HepG2 (cell line): ENCODE measurements around the gene LRRC42. TPM values are rescaled to one million over a fixed set of nuclear protein-coding genes. Genes with fewer than 3 reads are reported as not detected.

Experiments
- ATRX ChIP-seq: sonication (generic); formaldehyde crosslinking; IDR thresholded peaks from 2 replicates; pipeline ENCODE4 v1.4.0; 2020; ENCODE audit warnings: missing genetic modification reagents, borderline replicate concordance
- CEBPG ChIP-seq: IDR thresholded peaks from 2 replicates; pipeline ENCODE4 v1.6.1; 2016
- FOXA1 ChIP-seq, 2 experiments: fragments of 450-650 bp in 1 of 2; sonication (generic) in 1 of 2; formaldehyde crosslinking in 1 of 2; IDR thresholded peaks; 2 replicates each; pipeline versions ENCODE4 v1.4.0 to v1.6.1; 2016 to 2020; ENCODE audit warnings: missing genetic modification reagents in 1 of 2
- POLR2AphosphoS2 ChIP-seq: IDR thresholded peaks from 2 replicates; pipeline ENCODE4 v1.6.1; 2011; ENCODE audit warnings: low read depth, low read length, improper control_type of control experiment
- STAT6 ChIP-seq: sonication (generic); formaldehyde crosslinking; IDR thresholded peaks from 2 replicates; pipeline ENCODE4 v1.4.0; 2020; ENCODE audit warnings: missing genetic modification reagents, mild to moderate bottlenecking, borderline replicate concordance
- TEAD3 ChIP-seq: optimal IDR thresholded peaks from 2 replicates; pipeline ENCODE3; 2016; ENCODE audit warnings: borderline replicate concordance
- TERF1 ChIP-seq: sonication (generic); formaldehyde crosslinking; IDR thresholded peaks from 2 replicates; pipeline ENCODE4 v1.8.0; 2022; ENCODE audit warnings: mild to moderate bottlenecking, missing genetic modification reagents, moderate library complexity
- TGIF2 ChIP-seq: IDR thresholded peaks from 2 replicates; pipeline ENCODE4 v1.6.1; 2016; ENCODE audit warnings: control low read depth, missing compliant biosample characterization
- ZBTB14 ChIP-seq: sonication (generic); formaldehyde crosslinking; IDR thresholded peaks from 2 replicates; pipeline ENCODE4 v1.4.0; 2020; ENCODE audit warnings: missing genetic modification reagents
- ZBTB46 ChIP-seq: sonication (generic); formaldehyde crosslinking; IDR thresholded peaks from 2 replicates; pipeline ENCODE4 v1.4.0; 2020; ENCODE audit warnings: mild to moderate bottlenecking, missing genetic modification reagents, borderline replicate concordance
- ZNF142 ChIP-seq: sonication (generic); formaldehyde crosslinking; IDR thresholded peaks from 2 replicates; pipeline ENCODE4 v1.4.0; 2020; ENCODE audit warnings: missing genetic modification reagents
- ZNF317 ChIP-seq: sonication (generic); formaldehyde crosslinking; IDR thresholded peaks from 2 replicates; pipeline ENCODE4 v1.5.0; 2020; ENCODE audit warnings: mild to moderate bottlenecking, missing genetic modification reagents
- ZNF549 ChIP-seq: sonication (generic); formaldehyde crosslinking; IDR thresholded peaks from 2 replicates; pipeline ENCODE4 v1.5.0; 2020; ENCODE audit warnings: missing genetic modification reagents
- ZNF704 ChIP-seq: sonication (generic); formaldehyde crosslinking; IDR thresholded peaks from 2 replicates; pipeline ENCODE4 v1.8.1; 2023; ENCODE audit warnings: mild to moderate bottlenecking, inconsistent platforms, moderate library complexity, missing genetic modification reagents, borderline replicate concordance
- polyA plus RNA-seq, 8 experiments: library from polyadenylated mRNA; depleted of rRNA in 3 of 8; stranded (reverse) in 7 of 8; unstranded in 1 of 8; fragments of >200 nt; fragmentation: Illumina TruSeq in 4 of 8; extraction: Trizol in 4 of 8; gene quantifications; 2 replicates each; pipeline versions ENCODE4 v1.2.1 to v1.2.3, GENCODE V29; 2011 to 2016; ENCODE audit warnings: low read depth in 4 of 8, missing spikeins in 1 of 8, mixed read lengths in 1 of 8; ENCODE audit not compliant: insufficient read depth in 1 of 8
- total RNA-seq, 5 experiments: library from RNA; depleted of rRNA; stranded (reverse); fragments of >200 nt; fragmentation: Illumina TruSeq; extraction: Trizol; gene quantifications; 2 replicates each; pipeline ENCODE4 v1.2.3, GENCODE V29; 2016; ENCODE audit warnings: low read depth in 1 of 5

The LRRC42 gene
- total and polyA plus RNA-seq, 2 of the 13 experiments (the other 11 are each of a cell fraction or from before 2014, with no cell fraction given), result 30.6 to 43.6 TPM

- TF ChIP-seq ZNF142 (no peak), TEAD3 (CRISPR knock-in tag) (peak; percentile 61), POLR2AphosphoS2 (no peak), TGIF2 (no peak), ATRX (no peak), TERF1 (CRISPR knock-in tag) (no peak), ZBTB46 (CRISPR knock-in tag) (no peak), CEBPG (CRISPR knock-in tag) (peak; percentile 62), STAT6 (CRISPR knock-in tag) (no peak), ZNF549 (CRISPR knock-in tag) (no peak), ZNF704 (CRISPR knock-in tag) (no peak), ZBTB14 (CRISPR knock-in tag) (no peak), ZNF317 (no peak), FOXA1 (IDR thresholded peaks at IDR 0.05) (no peak), FOXA1 (CRISPR knock-in tag; IDR thresholded peaks at IDR 0.05) (0 out of 2 replicates have a peak, but pooled peaks have one; percentile 9)
Observed at GRCh38 chr1:53896635-53897229, 49.4 kb upstream of the LRRC42 start (continued).
